ENCODE data around the gene TSLP. TPM values are rescaled to one million over a fixed set of nuclear protein-coding genes. Genes with fewer than 3 reads are reported as not detected.
A peak's percentile ranks its signal among the peaks of the same experiment; 100 is the strongest.

TSLP gene
- 5.1 and 6.4 TPM in 2 replicates for total RNA-seq (2022)
- percentile 71 among the genes with signal in this experiment for Bru-seq, nascent RNA
- percentile 74 among the genes with signal in this experiment for BruChase-seq, experiment 1, labeled RNA remaining after a 6-hour chase
- BruChase-seq, experiment 2, labeled RNA remaining after a 2-hour chase, result percentile 78 among the genes with signal in this experiment
- long read RNA-seq, transcript TSLP-202 (2 exons, 2,411 nt), result major isoform, 18 of 19 reads
- long read RNA-seq, partial matches to known transcripts, result 0 of 19 reads
- long read RNA-seq, other reads (novel, unspliced or antisense), result 1 of 19 reads

DNA sequence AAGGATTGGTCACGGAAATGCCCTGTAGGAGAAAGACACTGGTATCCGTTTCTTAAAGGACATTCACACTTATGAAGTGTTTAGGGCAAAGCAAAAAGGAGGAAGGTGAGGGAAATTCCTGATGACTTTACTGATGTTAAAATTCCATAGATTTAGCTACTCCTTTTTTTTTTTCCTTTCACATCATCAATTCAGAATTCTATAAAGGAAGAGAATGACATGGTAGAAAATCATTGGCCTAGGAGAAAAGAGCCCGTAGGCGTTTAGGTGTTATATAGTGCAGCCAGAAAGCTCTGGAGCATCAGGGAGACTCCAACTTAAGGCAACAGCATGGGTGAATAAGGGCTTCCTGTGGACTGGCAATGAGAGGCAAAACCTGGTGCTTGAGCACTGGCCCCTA lies at the start of gene TSLP:
Gene TSLP (plus strand): TSS at position 301 of the 400 bp plus-strand sequence. CDS start 178 bp downstream, outside the sequence.
- ChIA-PET POLR2A (interaction anchor here (0.7 to 1.7 kb wide), 2 partner anchors 21 to 109 kb away, joined by 3 to 4 read pairs; partner anchors contain the start of gene WDR36), CTCF (no interaction called here)
- Mint-ChIP-seq H3K36me3 (ENCODE audit: insufficient read depth, unreplicated experiment) (no peaks in the 10 kb centered on the region), H3K27me3 (ENCODE audit: insufficient read depth, unreplicated experiment) (no peaks in the 10 kb centered on the region), H3K4me3 (ENCODE audit: unreplicated experiment) (peak within 1 kb of the TSS; percentile 80), H3K27ac (ENCODE audit: low read depth, unreplicated experiment) (no peak within 1 kb of the TSS), H3K9me3 (ENCODE audit: unreplicated experiment) (no peaks in the 10 kb centered on the region), H3K4me1 (ENCODE audit: insufficient read depth, unreplicated experiment) (peaks cover 18% of the 10 kb centered on the region)
- BruUV-seq (replicated peaks), result no TSS peak
- TF ChIP-seq CTCF (IDR thresholded peaks at IDR 0.05; ENCODE audit: unreplicated experiment), result no peak
- intact Hi-C loops (cut with micrococcal nuclease), result no loop called here
- DNase-seq (ENCODE audit: unreplicated experiment), result no peak

DNA sequence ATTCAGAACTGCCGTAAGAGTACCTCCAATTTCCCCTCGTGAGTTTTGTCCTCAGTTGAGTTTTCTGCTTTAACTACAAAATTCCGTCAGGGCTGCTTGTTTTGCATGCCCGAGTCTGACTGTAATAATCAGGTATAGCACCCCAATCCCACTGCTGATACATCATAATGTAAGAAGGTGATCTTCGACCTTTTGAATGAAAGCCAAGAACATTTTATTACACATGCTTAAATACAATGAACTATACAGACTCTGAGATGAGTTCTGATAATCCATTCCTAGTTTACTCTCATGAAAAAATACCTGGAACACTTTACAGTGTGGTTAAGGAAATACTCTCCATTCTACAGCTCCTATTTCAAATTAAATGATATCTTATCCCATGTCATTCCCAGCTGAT lies 49.2 kb upstream of the TSLP start:
- POLR2A ChIA-PET, result no interaction called here
- no peak for TF ChIP-seq CTCF (IDR thresholded peaks at IDR 0.05; ENCODE audit: unreplicated experiment)
- Mint-ChIP-seq H3K36me3 (ENCODE audit: insufficient read depth, unreplicated experiment) (no peaks in the 10 kb centered on the region), H3K4me1 (ENCODE audit: insufficient read depth, unreplicated experiment) (no peaks in the 10 kb centered on the region), H3K9me3 (ENCODE audit: unreplicated experiment) (no peaks in the 10 kb centered on the region), H3K4me3 (ENCODE audit: unreplicated experiment) (no peak overlapping the region), H3K27ac (ENCODE audit: low read depth, unreplicated experiment) (no peak overlapping the region), H3K27me3 (ENCODE audit: insufficient read depth, unreplicated experiment) (no peaks in the 10 kb centered on the region)
- CTCF ChIA-PET, result no interaction called here
- DNase-seq (ENCODE audit: unreplicated experiment), result no peak
- intact Hi-C loops (cut with micrococcal nuclease), result no loop called here
- no TSS peak for BruUV-seq (replicated peaks)

DNA sequence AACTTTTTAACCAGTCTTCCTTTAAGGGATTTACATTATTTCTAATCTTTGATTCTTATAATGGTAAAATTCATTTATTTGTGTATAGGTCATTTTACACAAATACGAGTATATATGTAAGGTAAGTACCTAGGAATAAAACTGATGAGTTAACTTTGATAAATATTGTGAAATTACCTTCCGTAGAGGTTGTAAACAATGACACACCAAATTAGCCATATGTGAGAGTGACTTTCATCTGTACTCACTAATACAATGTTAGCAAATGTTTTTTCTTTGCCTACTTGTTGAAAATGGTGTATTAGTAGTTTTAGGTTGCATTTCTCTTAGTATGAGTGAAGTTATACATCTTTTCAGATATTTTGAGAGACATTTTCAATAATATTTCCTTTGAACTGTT lies 42.6 kb upstream of the TSLP start:
- intact Hi-C loops (cut with micrococcal nuclease), result no loop called here
- H3K4me3 Mint-ChIP-seq (ENCODE audit: unreplicated experiment), result no peak overlapping the region
- no peaks in the 10 kb centered on the region for H3K9me3 Mint-ChIP-seq (ENCODE audit: unreplicated experiment)
- no peaks in the 10 kb centered on the region for H3K36me3 Mint-ChIP-seq (ENCODE audit: insufficient read depth, unreplicated experiment)
- no peak for TF ChIP-seq CTCF (IDR thresholded peaks at IDR 0.05; ENCODE audit: unreplicated experiment)
- H3K4me1 Mint-ChIP-seq (ENCODE audit: insufficient read depth, unreplicated experiment), result no peaks in the 10 kb centered on the region
- no TSS peak for BruUV-seq (replicated peaks)
- no peak overlapping the region for H3K27ac Mint-ChIP-seq (ENCODE audit: low read depth, unreplicated experiment)
- H3K27me3 Mint-ChIP-seq (ENCODE audit: insufficient read depth, unreplicated experiment), result peaks cover 24% of the 10 kb centered on the region
- DNase-seq (ENCODE audit: unreplicated experiment), result no peak
- CTCF ChIA-PET, result no interaction called here
- POLR2A ChIA-PET, result interaction anchor here (0.7 to 1.0 kb wide), 2 partner anchors 44 to 113 kb away, joined by 3 read pairs; no protein-coding TSS in a partner anchor

- POLR2A ChIA-PET, result interaction anchor here (0.7 kb wide), 1 partner anchor 279 kb away, joined by 3 read pairs; no protein-coding TSS in a partner anchor
- intact Hi-C loops (cut with micrococcal nuclease), result no loop called here
- no peaks in the 10 kb centered on the region for H3K4me1 Mint-ChIP-seq (ENCODE audit: insufficient read depth, unreplicated experiment)
- H3K4me3 Mint-ChIP-seq (ENCODE audit: unreplicated experiment), result no peak overlapping the region
- no peak for TF ChIP-seq CTCF (IDR thresholded peaks at IDR 0.05; ENCODE audit: unreplicated experiment)
- CTCF ChIA-PET, result no interaction called here
- H3K9me3 Mint-ChIP-seq (ENCODE audit: unreplicated experiment), result no peaks in the 10 kb centered on the region
- peak; percentile 27 for DNase-seq (ENCODE audit: unreplicated experiment)
- no peaks in the 10 kb centered on the region for H3K36me3 Mint-ChIP-seq (ENCODE audit: insufficient read depth, unreplicated experiment)
- no TSS peak for BruUV-seq (replicated peaks)
- no peaks in the 10 kb centered on the region for H3K27me3 Mint-ChIP-seq (ENCODE audit: insufficient read depth, unreplicated experiment)
- no peak overlapping the region for H3K27ac Mint-ChIP-seq (ENCODE audit: low read depth, unreplicated experiment)
Measured at GRCh38 chr5:111043712-111044506, 27.6 kb upstream of the TSLP start.
